Lung (tissue), 12 donors: ENCODE results near the gene C1QBP. TPM values are rescaled to one million over a fixed set of nuclear protein-coding genes. Genes with fewer than 3 reads are reported as not detected.

Experiments used
- ATAC-seq: fragments of 200-7000 bp; cut with Tn5 transposase; one replicate; pipeline ENCODE4 v1.9.1; 2020; ENCODE audit warnings: moderate number of reproducible peaks; ENCODE audit not compliant: insufficient read depth, low FRiP score
- DNase-seq, 3 donors: peaks; one replicate each; pipeline ENCODE4 v3.0.0-alpha.2; 2013 to 2017
- H3K27ac ChIP-seq, 2 donors: one replicate each; pipeline ENCODE4 v1.5.1; 2013; ENCODE audit warnings: mild to moderate bottlenecking in 2 of 2, moderate library complexity in 2 of 2, control low read depth in 1 of 2, inconsistent platforms in 1 of 2, low read depth in 1 of 2, low read length in 1 of 2
- H3K27me3 ChIP-seq, 3 donors: one replicate each; pipeline ENCODE4 v1.5.1; 2013; ENCODE audit warnings: low read length in 2 of 3; ENCODE audit not compliant: control insufficient read depth in 3 of 3, insufficient read depth in 3 of 3
- H3K36me3 ChIP-seq, 4 donors: one replicate each; pipeline ENCODE4 v1.5.1; 2013; ENCODE audit warnings: low read length in 4 of 4, mild to moderate bottlenecking in 1 of 4, moderate library complexity in 1 of 4; ENCODE audit not compliant: control insufficient read depth in 4 of 4, insufficient read depth in 4 of 4
- H3K4me1 ChIP-seq, 5 donors: one replicate each; pipeline ENCODE4 v1.5.1; 2013; ENCODE audit warnings: low read length in 5 of 5, mild to moderate bottlenecking in 2 of 5, moderate library complexity in 1 of 5; ENCODE audit not compliant: control insufficient read depth in 5 of 5, insufficient read depth in 5 of 5
- H3K4me3 ChIP-seq: one replicate; pipeline ENCODE4 v1.5.1; 2013; ENCODE audit warnings: mild to moderate bottlenecking, control low read depth, moderate library complexity
- H3K9ac ChIP-seq, 2 donors: one replicate each; pipeline ENCODE4 v1.5.1; 2013; ENCODE audit warnings: low read length in 2 of 2, control low read depth in 1 of 2; ENCODE audit not compliant: insufficient read depth in 1 of 2
- H3K9me3 ChIP-seq, 4 donors: one replicate each; pipeline ENCODE4 v1.5.1; 2013; ENCODE audit warnings: low read length in 3 of 4, mild to moderate bottlenecking in 1 of 4, moderate library complexity in 1 of 4; ENCODE audit not compliant: control insufficient read depth in 4 of 4, insufficient read depth in 3 of 4
- WGBS, 2 donors: extraction: QIAGEN DNeasy Blood & Tissue Kit; methylation state at CpG; one replicate each; pipeline ENCODE4 v1.1.7; 2013; 5-methylcytosine and 5-hydroxymethylcytosine counted together
- polyA plus RNA-seq, 2 donors: library from polyadenylated mRNA; stranded (reverse); fragments of 200-250 nt; gene quantifications; one replicate each; pipeline ENCODE4 v1.2.1, GENCODE V29; 2013
- total RNA-seq, 2 donors: library from RNA; depleted of rRNA in 1 of 2; stranded (reverse); fragments of >200 nt in 1 of 2; gene quantifications; one replicate each; pipeline ENCODE4 v1.2.1, GENCODE V29; 2014 to 2021
- TF ChIP-seq, protein P1 (sequence below): IDR thresholded peaks from 2 replicates; pipeline ENCODE4 v1.5.1; 2012; ENCODE audit warnings: mild to moderate bottlenecking; ENCODE audit errors: control extremely low read depth, extremely low read depth
- donor health status: control.
- donor health status: control.
- donor health status: Bipolar disorder and iron deficiency.
- donor health status: healthy.
- donor health status: DM: yes; HTN: yes; CAD: no.

The C1QBP gene
- total and polyA plus RNA-seq, 4 donors, result 60.6 to 158 (median 126) TPM

DNA sequence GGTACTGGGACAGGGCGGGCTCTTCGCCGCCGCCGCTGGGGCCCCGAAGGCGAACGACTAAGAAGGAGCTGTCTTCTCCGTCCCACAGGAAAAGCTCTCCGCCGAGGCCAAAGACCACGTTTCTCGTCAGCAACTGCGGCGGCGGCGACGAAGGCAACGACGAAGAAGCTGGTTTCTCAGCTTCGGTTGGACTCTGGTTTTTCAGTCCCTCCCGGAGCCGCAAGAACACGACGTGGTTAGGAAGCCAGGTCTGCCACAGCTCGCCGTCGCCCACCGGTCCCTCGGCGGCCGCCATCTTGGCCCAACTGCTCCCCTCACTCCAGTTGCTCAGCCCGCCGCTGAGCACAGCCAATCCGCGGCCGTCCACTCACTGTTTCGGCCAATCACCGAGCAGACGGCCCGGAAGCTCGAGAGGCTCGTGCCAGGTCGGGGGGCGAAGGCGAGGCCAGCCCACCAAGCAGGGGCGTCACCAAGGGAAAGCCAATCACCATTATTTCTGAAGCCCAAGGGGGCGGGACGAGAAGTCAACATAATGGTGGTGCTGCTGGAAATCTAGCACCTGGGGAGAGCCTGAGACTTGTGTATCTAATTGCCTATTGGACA is 19.5 kb downstream of the C1QBP start, which contains the start of gene NUP88:
TSS of gene NUP88 (minus strand) at position 307 of the 603 bp plus-strand sequence. CDS start at position 295, 12 bp downstream.
- WGBS, 2 donors, result 0% methylated on average over 49 of the region's 49 CpGs
- no peaks in the 10 kb centered on the region for H3K27me3 ChIP-seq
- H3K9ac ChIP-seq, result peak within 1 kb of the TSS; percentile 87 to 89
- no peaks in the 10 kb centered on the region for H3K9me3 ChIP-seq
- ATAC-seq, result peak; percentile 89
- H3K4me3 ChIP-seq, result peak within 1 kb of the TSS; percentile 78
- peak within 1 kb of the TSS; percentile 76 to 87 for H3K27ac ChIP-seq
- TF ChIP-seq, protein P1, sequence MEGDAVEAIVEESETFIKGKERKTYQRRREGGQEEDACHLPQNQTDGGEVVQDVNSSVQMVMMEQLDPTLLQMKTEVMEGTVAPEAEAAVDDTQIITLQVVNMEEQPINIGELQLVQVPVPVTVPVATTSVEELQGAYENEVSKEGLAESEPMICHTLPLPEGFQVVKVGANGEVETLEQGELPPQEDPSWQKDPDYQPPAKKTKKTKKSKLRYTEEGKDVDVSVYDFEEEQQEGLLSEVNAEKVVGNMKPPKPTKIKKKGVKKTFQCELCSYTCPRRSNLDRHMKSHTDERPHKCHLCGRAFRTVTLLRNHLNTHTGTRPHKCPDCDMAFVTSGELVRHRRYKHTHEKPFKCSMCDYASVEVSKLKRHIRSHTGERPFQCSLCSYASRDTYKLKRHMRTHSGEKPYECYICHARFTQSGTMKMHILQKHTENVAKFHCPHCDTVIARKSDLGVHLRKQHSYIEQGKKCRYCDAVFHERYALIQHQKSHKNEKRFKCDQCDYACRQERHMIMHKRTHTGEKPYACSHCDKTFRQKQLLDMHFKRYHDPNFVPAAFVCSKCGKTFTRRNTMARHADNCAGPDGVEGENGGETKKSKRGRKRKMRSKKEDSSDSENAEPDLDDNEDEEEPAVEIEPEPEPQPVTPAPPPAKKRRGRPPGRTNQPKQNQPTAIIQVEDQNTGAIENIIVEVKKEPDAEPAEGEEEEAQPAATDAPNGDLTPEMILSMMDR, result no peak
- H3K36me3 ChIP-seq, result peaks cover 8 to 21% (median 15%) of the 10 kb centered on the region in 4 donors
- peak; percentile 99 for DNase-seq
- H3K4me1 ChIP-seq, result peaks cover 0 to 17% (median 5%) of the 10 kb centered on the region in 5 donors

DNA sequence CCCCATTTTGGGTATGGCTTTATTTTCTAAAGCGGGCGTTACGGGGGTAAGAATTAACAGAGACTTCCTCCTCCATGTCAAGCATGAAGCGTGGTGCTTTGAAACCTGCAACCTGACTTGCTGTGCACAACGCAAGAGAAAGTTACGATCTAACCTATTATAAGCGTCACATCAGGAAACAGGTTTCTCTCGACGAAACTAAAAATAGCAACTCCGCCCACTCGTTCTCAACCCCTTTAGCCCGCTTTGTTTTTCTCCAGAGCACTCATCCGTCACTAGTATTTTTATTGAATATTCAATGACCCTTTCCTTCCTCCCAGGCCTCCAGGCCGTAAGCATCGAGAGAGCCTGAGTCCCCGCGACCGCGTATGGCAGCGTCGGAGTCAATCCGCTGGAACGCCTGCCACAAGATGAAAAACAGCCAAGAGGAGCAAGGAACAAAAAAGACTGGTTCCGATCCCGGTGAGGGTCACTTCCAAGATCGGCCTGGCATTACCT is 20.0 kb downstream of the C1QBP start:
- WGBS, 2 donors, result 0% methylated on average over 26 of the region's 26 CpGs

DNA sequence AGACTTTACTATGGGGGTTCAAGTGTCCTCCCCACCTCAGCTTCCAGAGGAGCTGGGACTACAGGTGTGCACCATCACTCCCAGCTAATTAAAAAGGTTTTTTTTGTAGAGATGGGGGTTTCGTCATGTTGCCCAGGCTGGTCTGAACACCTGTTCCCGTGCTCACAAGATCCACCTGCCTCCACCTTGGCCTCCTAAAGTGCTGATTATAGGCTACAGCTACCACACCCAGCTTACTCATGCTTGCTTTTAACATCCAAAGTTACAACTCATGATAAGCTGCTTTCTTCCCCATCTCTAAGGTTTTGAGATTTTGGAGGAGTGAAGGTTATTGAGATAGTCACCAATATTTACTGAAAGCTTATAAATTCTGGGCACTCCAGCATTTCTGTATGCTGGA is 22.1 kb downstream of the C1QBP start:
- Histone ChIP-seq H3K4me1 (peaks cover 0 to 17% (median 5%) of the 10 kb centered on the region in 5 donors), H3K27ac (no peak overlapping the region)
- ATAC-seq, result no peak

More for the DNA sequence above, 20.0 kb downstream of the C1QBP start:
- H3K9ac ChIP-seq, result peak overlapping the region; percentile 35 to 87
- no peaks in the 10 kb centered on the region for H3K9me3 ChIP-seq
- peaks cover 8 to 20% (median 14%) of the 10 kb centered on the region in 4 donors for H3K36me3 ChIP-seq
- H3K4me1 ChIP-seq, result peaks cover 0 to 17% (median 5%) of the 10 kb centered on the region in 5 donors
- peak; percentile 4 for ATAC-seq
- TF ChIP-seq, protein P1, result no peak
- peak overlapping the region; percentile 69 to 87 for H3K27ac ChIP-seq
- peak overlapping the region; percentile 78 for H3K4me3 ChIP-seq
- DNase-seq, result peak in 2 of 3 donors; percentile 58 to 72
- H3K27me3 ChIP-seq, result no peaks in the 10 kb centered on the region

More for the DNA sequence above, 22.1 kb downstream of the C1QBP start:
- WGBS, 2 donors, result 86 to 91% methylated on average over 2 of the region's 2 CpGs
- TF ChIP-seq, protein P1, result no peak
- H3K36me3 ChIP-seq, result peaks cover 13 to 20% (median 18%) of the 10 kb centered on the region in 4 donors
- H3K27me3 ChIP-seq, result no peaks in the 10 kb centered on the region
- H3K4me3 ChIP-seq, result no peak overlapping the region
- H3K9ac ChIP-seq, result no peak overlapping the region
- no peaks in the 10 kb centered on the region for H3K9me3 ChIP-seq
- DNase-seq, result no peak
